ENCODE measurements around the gene HDAC4. TPM values are rescaled to one million over a fixed set of nuclear protein-coding genes. Genes with fewer than 3 reads are reported as not detected.

HDAC4 gene
- total RNA-seq, 4 donors from 2014 or later, result 12.9 to 91.6 (median 39.8) TPM

DNA sequence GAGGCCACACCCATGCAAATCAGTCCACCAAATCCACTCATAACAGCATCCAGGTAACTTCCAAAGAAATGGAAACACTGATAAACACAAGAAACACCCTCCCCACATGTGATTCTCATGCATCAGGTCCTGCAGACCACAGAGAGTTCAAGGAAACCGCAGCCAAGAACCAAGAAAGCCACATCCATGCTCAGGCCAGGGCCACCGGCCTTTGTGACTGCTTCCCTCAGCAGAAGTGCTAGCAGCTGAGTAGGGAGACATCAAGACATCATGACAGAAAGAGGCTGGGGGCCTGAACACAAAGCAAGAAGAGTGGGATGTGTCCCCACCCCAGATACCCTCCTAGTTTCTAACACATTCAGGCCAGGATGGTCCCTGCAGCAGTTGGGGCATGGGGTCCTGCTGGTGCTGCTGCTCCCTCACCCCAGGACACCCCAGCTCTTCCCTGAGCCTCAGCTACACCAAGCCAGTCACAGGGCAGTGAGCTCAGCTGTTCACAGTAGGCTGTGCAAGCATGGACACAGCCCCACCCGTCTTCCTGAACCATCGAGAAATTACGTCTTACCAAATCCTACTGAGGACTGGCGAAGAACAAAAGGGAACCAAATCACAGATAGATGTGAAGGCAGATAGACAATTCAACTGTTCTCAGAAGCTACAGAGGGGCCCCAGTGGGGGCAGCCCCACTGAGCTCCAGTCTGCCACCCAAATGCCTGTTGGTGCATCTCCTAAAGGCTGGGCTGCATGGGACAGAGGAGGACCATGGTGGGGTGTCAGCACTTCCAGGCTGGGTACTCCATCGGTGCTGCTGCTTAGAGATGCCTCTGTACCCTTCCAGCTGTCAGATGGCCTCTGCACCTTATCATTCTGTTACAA lies 60.9 kb downstream of the HDAC4 start:
- TF ChIP-seq POLR2A (IDR thresholded peaks at IDR 0.05), result no peak
- TF ChIP-seq, protein P1, sequence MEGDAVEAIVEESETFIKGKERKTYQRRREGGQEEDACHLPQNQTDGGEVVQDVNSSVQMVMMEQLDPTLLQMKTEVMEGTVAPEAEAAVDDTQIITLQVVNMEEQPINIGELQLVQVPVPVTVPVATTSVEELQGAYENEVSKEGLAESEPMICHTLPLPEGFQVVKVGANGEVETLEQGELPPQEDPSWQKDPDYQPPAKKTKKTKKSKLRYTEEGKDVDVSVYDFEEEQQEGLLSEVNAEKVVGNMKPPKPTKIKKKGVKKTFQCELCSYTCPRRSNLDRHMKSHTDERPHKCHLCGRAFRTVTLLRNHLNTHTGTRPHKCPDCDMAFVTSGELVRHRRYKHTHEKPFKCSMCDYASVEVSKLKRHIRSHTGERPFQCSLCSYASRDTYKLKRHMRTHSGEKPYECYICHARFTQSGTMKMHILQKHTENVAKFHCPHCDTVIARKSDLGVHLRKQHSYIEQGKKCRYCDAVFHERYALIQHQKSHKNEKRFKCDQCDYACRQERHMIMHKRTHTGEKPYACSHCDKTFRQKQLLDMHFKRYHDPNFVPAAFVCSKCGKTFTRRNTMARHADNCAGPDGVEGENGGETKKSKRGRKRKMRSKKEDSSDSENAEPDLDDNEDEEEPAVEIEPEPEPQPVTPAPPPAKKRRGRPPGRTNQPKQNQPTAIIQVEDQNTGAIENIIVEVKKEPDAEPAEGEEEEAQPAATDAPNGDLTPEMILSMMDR (IDR thresholded peaks at IDR 0.05), result no peak
- no peak for DNase-seq
- Histone ChIP-seq H3K4me3 (replicated peaks in 1 of 3) (no peak overlapping the region), H3K4me1 (peaks cover 4 to 18% of the 10 kb centered on the region in 2 donors), H3K9me3 (no peaks in the 10 kb centered on the region), H3K36me3 (no peaks in the 10 kb centered on the region), H3K27ac (no peak overlapping the region), H3K27me3 (no peaks in the 10 kb centered on the region)
- intact Hi-C loops (cut with DNase I), result no loop called here
- WGBS, 2 donors, result 91 to 98% methylated on average over 7 of the region's 7 CpGs

DNA sequence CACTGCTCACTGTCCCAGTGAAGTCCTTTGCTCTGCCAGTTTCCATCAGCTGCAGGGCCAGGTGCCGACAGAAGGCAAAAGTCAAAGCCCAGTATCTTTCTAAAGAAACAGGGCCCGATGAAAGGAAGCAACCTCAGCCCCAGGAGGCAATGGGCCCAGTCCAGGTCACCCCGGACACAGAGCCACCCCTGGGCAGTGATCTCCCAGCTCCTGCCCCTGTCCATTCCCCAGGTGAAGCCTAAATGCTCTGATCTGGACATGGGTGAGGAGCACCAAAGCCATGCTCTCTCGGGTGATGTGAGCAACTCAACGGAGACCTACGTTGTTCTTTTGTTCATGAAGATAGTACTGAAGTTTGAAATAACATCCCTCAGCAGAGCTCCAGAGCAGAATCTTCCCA lies 61.6 kb downstream of the HDAC4 start:
- TF ChIP-seq, protein P1 (IDR thresholded peaks at IDR 0.05), result no peak
- TF ChIP-seq POLR2A (IDR thresholded peaks at IDR 0.05), result no peak
- no peak overlapping the region for H3K4me3 ChIP-seq (replicated peaks in 1 of 3)
- no peaks in the 10 kb centered on the region for H3K36me3 ChIP-seq
- no peak overlapping the region for H3K27ac ChIP-seq
- no peaks in the 10 kb centered on the region for H3K9me3 ChIP-seq
- H3K4me1 ChIP-seq, result peaks cover 0 to 13% of the 10 kb centered on the region in 2 donors
- H3K27me3 ChIP-seq, result no peaks in the 10 kb centered on the region
- no peak for DNase-seq
- 90 to 98% methylated on average over 6 of the region's 6 CpGs for WGBS, 2 donors
- intact Hi-C loops (cut with DNase I), result no loop called here

DNA sequence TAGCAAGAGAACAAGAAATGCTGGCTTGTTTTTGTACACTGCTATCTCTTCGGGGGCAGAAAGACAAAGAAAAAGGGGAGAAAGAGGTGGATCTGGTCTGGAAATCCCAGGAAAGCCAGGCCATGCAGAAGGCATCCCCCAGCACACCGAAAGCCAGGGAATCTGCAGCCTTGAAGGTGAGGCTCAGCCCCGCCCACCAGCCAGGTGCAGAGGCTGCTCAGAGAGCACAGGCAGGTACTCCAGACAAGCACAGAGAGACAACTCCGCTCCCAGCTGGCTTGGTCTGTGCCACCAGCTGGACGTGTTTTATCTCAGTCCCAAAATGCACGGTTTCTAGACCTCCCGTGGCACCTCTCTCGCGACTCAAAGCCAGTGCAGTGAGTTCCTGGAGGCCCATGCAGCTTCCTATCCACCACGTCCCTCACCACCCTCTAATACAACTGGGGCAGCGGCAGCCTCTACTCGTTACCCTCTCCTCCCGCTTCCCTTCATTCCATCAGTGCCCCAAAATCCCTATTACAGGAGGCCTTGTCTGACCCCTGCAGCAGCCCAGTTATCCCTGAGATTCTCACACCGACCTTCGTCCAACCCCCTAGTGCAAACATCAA lies 62.8 kb downstream of the HDAC4 start:
- Histone ChIP-seq H3K36me3 (no peaks in the 10 kb centered on the region), H3K9me3 (no peaks in the 10 kb centered on the region), H3K4me3 (replicated peaks in 1 of 3) (no peak overlapping the region), H3K27ac (peak overlapping the region in 1 of 3 donors; percentile 5), H3K27me3 (no peaks in the 10 kb centered on the region), H3K4me1 (peaks cover 0 to 13% of the 10 kb centered on the region in 2 donors)
- no peak for DNase-seq
- intact Hi-C loops (cut with DNase I), result no loop called here
- WGBS, 2 donors, result 87 to 91% methylated on average over 14 to 15 of the region's 15 CpGs
- no peak for TF ChIP-seq POLR2A (IDR thresholded peaks at IDR 0.05)

DNA sequence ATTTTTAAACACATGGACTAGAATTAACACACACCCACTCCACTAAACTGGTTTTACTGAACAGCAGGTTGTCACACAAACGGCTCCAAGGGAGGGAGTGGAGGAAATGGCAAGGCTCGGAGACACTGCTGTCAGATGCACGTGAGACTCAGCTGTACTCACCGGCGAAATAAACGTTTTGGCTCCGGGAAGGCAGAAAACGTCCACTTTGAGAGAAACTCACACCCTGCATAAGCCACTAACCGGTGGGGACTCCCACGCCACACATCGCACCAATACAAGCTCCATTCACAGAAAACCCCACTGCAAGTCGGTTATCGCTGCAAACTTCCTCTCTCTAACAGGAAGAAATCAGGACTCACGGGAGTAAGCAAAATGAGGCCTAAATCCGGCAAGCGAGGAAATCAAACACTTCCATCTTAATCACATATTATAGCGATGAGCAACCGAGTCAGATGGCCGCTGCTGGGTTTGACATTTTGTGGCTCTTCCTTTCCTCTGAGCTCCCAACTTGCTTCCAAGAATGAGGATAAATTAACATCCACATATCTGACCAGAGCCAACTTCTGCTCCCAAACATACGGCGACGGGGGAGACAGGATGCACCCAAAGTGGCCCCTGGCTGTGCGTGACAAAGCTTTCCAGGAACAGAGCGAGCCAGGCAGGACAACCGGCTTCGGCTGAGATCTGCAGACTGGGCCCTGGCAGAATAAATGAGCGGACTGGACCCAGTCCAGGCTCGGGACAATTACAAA lies 63.5 kb downstream of the HDAC4 start:
- Histone ChIP-seq H3K9me3 (no peaks in the 10 kb centered on the region), H3K4me1 (peaks cover 0 to 15% of the 10 kb centered on the region in 2 donors), H3K4me3 (replicated peaks in 1 of 3) (no peak overlapping the region), H3K27me3 (no peaks in the 10 kb centered on the region), H3K36me3 (no peaks in the 10 kb centered on the region), H3K27ac (peak overlapping the region in 1 of 3 donors; percentile 5)
- 75 to 76% methylated on average over 28 of the region's 28 CpGs for WGBS, 2 donors
- DNase-seq, result no peak
- TF ChIP-seq, protein P1 (IDR thresholded peaks at IDR 0.05), result no peak
- TF ChIP-seq POLR2A (IDR thresholded peaks at IDR 0.05), result no peak
- intact Hi-C loops (cut with DNase I), result no loop called here

DNA sequence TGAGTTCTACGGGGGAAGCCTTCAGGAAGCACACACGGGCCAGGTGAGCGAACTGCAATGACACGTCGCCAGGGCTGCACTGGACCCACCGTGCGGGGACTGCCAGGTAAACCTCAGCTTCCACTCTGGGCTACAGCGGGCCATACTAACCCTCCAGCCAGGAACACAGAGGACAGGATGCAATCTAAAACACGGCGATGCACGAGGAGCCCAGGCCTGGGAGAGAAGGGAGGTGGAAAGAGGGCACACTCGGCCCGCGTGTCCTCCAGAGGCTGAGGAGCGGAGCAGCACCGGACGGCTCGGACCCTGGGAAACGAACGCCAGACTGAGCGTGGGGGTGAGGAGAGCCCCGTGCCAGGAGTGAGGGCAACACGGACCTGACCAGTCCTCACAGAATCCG lies 69.3 kb downstream of the HDAC4 start:
- no peaks in the 10 kb centered on the region for H3K9me3 ChIP-seq
- no peaks in the 10 kb centered on the region for H3K36me3 ChIP-seq
- no peaks in the 10 kb centered on the region for H3K27me3 ChIP-seq
- H3K27ac ChIP-seq, result peak overlapping the region in 1 of 3 donors; percentile 89
- 88 to 96% methylated on average over 24 of the region's 24 CpGs for whole genome bisulfite sequencing, 2 donors
- peaks cover 27 to 58% of the 10 kb centered on the region in 2 donors for H3K4me1 ChIP-seq
- DNase-seq, result no peak
- TF ChIP-seq POLR2A (IDR thresholded peaks at IDR 0.05), result no peak
- TF ChIP-seq, protein P1 (IDR thresholded peaks at IDR 0.05), result no peak
- intact Hi-C loops (cut with DNase I), result no loop called here
- H3K4me3 ChIP-seq (replicated peaks in 1 of 3), result no peak overlapping the region
